Frontal cortex (tissue), 1 donor: Measurements from ENCODE around the gene ACHE. TPM values are rescaled to one million over a fixed set of nuclear protein-coding genes. Genes with fewer than 3 reads are reported as not detected.

Experiments used
- small RNA-seq: library from RNA; depleted of rRNA; stranded (forward); fragments of <200 nt; gene quantifications from one replicate; pipeline ENCODE3, GENCODE V24; 2014
- total RNA-seq: library from RNA; depleted of rRNA; stranded (reverse); fragments of >200 nt; gene quantifications from one replicate; pipeline ENCODE4 v1.2.3, GENCODE V29; 2014

The ACHE gene
- total RNA-seq, 1 donor from 2014 or later, result 11.0 TPM

Small RNA genes within 50 kb of the gene (small RNA-seq; reads per million reads assigned to genes)
- not detected for gene RN7SL549P
- gene RPS29P15, result not detected

Other genes starting within 250 kb of the ACHE start
- 163 TPM for gene ACTL6B, start 239.4 kb downstream of the ACHE start, total RNA-seq
- 72.6 TPM for gene GNB2, start 222.1 kb downstream of the ACHE start, total RNA-seq
- gene GIGYF1, start 201.6 kb downstream of the ACHE start, total RNA-seq, result 15.1 TPM
- gene POP7, start 189.8 kb downstream of the ACHE start, total RNA-seq, result 52.6 TPM
- gene EPO, start 175.4 kb downstream of the ACHE start, total RNA-seq, result not detected
- not detected for gene ZAN, start 162.3 kb downstream of the ACHE start, total RNA-seq
- gene EPHB4, start 68.4 kb downstream of the ACHE start, total RNA-seq, result 7.7 TPM
- 18.3 TPM for gene SLC12A9, start 43.2 kb downstream of the ACHE start, total RNA-seq
- 4.1 TPM for gene TRIP6, start 28.5 kb downstream of the ACHE start, total RNA-seq
- gene SRRT, start 20.8 kb downstream of the ACHE start, total RNA-seq, result 23.2 TPM
- gene UFSP1, start 6.2 kb downstream of the ACHE start, total RNA-seq, result 3.7 TPM
- under 0.01 TPM for gene MUC3A, start 53.6 kb upstream of the ACHE start, total RNA-seq
- gene MUC12, start 73.7 kb upstream of the ACHE start, total RNA-seq, result 0.41 TPM
- not detected for gene MUC17, start 124.2 kb upstream of the ACHE start, total RNA-seq
- 0.82 TPM for gene TRIM56, start 189.6 kb upstream of the ACHE start, total RNA-seq
- under 0.01 TPM for gene SERPINE1, start 231.2 kb upstream of the ACHE start, total RNA-seq